ENCODE results near the gene URB2.

DNA sequence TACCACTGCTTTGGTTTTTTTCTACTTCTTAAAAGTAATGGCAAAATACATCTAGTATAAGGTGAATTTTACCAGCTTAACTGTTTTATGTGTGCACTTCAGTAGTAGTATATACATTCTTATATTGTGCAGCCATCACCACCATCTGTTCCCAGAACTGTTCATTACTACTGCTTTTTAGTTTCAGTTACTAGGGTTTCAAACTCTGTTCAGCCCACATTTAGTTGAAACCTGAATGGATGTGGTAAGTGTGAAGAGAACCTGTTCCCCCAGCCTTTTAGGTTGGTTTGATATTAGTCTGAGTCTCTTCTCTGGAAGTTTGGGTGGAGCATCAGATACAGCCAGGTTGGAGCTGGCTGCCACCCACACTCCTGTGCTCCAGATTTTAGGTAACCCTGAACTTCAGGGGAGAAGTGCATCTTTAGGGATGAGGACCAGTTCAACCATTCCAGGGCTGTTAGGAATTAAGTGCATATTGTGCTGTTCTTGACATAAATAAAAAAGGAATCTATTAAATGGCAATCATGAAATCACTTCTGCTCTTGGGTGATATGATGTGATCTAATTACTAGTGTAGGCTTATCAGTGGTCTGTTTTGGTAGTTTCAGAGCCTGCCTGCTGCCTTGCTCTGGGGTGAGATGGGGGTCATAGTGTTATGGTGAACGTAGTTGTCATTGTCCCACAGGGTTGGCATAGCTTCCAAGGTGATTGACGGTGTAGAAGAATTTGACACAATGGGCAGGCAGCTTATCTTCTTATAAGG lies 32.1 kb downstream of the URB2 start:
- no peak for TF ChIP-seq EP300 (IDR thresholded peaks at IDR 0.05)
- TF ChIP-seq CTCF (IDR thresholded peaks at IDR 0.05), result no peak
- TF ChIP-seq POLR2A (IDR thresholded peaks at IDR 0.05; ENCODE audit: low read depth), result no peak
- no peak for TF ChIP-seq POLR2AphosphoS5 (IDR thresholded peaks at IDR 0.05)

Data from esophagus muscularis mucosa (tissue), 4 donors.